NCI-H2171 (cell line): Measurements from ENCODE around the gene PIGQ.

ENCODE experiments used
- DNase-seq: peaks from one replicate; lab custom pipeline; 2025; lab: John Stamatoyannopoulos, UW

The PIGQ gene

DNA sequence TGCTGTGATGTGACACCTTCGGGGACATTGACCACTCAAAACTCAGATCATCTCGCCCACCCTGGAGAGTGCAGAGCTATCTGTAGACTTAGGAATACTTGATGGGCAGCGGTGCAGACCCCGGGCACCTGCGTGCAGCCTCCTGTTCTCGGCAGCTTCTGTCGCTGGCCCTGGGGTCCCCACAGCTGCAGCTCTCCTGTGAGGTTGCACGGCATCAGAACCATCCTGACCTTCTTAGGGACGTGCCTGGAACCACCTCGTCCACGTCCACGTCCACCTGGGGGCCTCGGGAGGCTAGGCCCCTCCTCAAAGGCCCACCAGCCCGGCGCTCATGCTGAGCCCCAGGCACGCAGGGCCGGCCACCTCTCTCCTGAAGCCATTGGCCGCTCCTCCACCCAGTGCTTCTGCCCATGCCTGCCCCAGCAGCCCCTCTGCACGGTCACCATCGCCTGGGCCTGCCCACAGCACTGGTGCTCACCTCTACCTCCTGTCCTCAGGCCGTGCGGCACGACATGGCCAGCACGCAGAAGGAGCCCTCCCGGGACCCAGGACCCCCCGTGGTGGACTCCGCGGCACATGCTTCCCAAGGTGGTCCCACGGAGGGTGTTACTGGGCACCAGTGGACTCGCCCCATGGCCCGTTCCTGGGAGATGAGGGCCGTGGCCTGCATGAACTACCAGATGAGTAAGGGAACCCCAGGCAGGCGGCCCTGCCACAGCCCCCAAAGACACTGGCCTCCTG is 58.7 kb downstream of the PIGQ start:
- no peak for DNase-seq

DNA sequence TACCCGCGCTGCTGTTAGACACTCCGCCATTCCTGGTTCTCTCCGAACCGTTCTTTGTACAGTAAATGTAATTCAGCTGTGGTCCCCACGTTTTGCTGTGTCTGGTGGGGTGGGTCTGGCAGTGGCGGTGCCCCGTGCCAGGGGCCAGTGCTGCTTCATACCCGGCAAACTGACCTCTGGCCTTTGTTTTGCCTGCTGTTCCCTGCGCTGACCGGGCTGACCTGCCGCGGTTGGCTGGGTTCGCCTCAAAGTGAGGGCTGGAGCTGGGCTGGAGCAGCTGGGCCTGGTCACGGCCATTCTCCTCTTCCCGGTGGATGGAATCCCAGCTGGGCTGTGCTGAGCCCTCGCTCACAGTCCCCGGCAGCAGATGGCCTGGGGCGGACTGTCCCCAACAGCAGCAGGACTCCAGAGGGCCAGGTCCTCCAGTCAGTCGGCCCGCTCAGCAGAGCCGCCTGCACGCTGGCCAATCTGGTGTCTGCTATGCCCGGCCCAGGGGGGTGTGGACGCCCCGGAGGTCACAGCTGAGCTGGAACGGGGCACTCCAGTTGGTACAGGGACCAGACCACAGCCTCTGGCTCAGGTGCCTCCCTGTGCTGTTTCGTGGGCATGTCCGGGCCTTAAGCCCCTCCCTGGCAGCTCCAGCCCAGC is 59.5 kb downstream of the PIGQ start:
- DNase-seq = no peak

DNA sequence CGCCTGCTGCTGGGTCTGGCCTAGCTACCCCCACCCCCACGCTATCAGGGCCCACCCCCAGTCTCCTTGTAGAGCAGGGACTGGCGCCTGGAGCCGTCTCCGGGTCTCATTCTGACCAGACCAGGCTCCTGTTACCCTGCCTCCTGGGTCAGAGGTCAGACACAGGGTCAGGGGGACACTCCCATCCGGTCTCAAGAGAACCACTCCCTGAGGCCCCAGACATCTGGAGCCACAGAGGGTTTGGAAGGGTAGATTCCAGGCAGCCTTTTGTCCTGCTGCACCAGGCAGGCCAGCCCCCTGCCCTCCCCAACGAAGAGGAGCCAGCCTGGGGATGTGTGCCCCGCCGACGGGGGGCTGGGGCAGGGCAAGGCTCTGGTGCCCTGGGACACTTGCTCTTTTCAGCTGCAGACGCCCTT is 60.1 kb downstream of the PIGQ start:
- DNase-seq = no peak

DNA sequence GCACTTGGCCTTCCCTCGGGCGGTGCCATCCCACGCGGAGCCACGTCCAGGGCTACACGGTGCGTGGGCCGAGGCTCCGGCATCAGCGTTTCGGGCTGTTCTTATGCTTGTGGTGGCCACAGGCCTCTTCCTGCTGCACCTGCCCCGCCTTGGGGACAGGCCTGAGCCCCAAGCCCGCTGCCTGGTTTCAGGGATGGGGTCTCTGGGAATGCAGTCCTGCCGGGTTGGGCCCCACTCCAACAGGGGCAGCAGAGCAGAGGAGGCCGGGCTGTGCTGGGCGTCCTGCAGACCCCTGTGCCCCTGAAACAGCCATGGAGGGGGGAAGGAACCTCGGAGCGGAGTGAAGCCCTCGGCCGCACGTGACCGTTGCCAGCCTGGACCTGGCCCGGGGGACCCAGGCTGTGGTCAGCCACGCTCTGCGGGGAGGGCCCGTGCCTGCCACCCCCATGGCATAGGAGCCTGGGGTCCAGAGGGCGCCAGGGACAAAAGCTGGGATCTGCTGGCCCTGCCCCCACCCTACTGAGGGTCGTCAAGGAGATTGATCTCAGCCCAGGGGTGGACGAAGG is 60.6 kb downstream of the PIGQ start:
- DNase-seq = no peak

DNA sequence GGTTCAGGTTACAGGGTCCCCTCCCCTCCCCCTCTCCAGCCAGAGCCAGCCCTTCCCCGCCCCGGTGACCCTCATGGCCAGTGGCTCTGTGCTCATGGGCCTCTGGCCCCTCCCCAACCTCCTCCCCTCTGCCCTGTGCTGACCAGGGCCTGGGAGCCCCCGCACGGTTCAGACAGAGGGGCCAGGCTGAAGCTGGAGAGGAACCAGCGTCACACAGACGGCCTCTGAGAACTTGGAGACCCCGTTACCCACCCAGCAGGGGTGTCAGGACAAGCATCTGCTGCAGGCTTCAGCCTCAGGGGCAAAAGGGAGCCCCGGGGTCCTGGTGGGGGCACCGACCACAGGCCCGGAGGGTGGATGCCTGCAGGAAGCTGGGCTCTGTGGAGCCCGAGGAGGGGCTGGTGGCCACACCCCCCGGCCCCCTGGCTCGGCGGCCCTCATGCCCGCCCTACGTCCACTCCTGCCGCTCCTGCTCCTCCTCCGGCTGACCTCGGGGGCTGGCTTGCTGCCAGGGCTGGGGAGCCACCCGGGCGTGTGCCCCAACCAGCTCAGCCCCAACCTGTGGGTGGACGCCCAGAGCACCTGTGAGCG is 61.1 kb downstream of the PIGQ start, which contains the start of gene WFIKKN1:
TSS of gene WFIKKN1 (plus strand) at position 171 of the 591 bp plus-strand sequence. CDS start at position 440, 269 bp downstream.
- DNase-seq = no peak

DNA sequence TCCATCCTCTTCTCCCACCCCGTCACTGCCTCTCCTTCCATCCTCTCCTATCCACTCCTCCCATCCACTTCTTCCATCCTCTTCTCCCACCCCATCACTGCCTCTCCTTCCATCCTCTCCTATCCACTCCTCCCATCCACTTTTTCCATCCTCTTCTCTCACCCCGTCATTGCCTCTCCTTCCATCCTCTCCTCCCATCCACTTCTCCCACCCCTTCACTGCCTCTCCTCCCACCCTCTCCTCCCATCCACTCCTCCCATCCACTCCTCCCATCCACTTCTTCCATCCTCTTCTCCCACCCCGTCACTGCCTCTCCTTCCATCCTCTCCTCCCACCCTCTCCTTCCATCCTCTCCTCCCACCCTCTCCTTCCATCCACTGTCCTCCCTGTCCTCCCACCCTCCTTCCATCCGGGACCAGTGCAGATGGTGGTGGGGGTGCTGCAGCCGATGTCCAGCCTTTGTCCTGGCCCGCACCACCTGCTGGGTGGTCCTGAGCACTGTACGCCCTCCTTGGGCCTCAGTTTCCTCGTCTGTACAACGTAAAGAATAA is 62.1 kb downstream of the PIGQ start:
- no peak for DNase-seq

DNA sequence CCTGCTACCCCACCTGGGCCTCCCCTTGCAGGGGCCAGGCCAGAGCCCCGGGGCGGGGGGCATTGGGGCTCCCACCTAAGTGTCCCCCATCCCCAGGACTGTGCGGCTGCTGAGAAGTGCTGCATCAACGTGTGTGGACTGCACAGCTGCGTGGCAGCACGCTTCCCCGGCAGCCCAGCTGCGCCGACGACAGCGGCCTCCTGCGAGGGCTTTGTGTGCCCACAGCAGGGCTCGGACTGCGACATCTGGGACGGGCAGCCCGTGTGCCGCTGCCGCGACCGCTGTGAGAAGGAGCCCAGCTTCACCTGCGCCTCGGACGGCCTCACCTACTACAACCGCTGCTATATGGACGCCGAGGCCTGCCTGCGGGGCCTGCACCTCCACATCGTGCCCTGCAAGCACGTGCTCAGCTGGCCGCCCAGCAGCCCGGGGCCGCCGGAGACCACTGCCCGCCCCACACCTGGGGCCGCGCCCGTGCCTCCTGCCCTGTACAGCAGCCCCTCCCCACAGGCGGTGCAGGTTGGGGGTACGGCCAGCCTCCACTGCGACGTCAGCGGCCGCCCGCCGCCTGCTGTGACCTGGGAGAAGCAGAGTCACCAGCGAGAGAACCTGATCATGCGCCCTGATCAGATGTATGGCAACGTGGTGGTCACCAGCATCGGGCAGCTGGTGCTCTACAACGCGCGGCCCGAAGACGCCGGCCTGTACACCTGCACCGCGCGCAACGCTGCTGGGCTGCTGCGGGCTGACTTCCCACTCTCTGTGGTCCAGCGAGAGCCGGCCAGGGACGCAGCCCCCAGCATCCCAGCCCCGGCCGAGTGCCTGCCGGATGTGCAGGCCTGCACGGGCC is 62.9 kb downstream of the PIGQ start:
- no peak for DNase-seq

DNA sequence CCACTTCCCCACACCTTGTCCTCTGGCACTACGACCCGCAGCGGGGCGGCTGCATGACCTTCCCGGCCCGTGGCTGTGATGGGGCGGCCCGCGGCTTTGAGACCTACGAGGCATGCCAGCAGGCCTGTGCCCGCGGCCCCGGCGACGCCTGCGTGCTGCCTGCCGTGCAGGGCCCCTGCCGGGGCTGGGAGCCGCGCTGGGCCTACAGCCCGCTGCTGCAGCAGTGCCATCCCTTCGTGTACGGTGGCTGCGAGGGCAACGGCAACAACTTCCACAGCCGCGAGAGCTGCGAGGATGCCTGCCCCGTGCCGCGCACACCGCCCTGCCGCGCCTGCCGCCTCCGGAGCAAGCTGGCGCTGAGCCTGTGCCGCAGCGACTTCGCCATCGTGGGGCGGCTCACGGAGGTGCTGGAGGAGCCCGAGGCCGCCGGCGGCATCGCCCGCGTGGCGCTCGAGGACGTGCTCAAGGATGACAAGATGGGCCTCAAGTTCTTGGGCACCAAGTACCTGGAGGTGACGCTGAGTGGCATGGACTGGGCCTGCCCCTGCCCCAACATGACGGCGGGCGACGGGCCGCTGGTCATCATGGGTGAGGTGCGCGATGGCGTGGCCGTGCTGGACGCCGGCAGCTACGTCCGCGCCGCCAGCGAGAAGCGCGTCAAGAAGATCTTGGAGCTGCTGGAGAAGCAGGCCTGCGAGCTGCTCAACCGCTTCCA is 63.7 kb downstream of the PIGQ start:
- DNase-seq = no peak
